Progenitor cell of endocrine pancreas (in vitro differentiated cells): ENCODE data around the gene PLCD1. TPM values are rescaled to one million over a fixed set of nuclear protein-coding genes. Genes with fewer than 3 reads are reported as not detected.
"Not testable (repeated sequence)": the region's sequence is repeated elsewhere in the genome, so short reads cannot be mapped to it uniquely, and the experiment has no call there.

ENCODE experiments used
- DNase-seq: peaks from one replicate; pipeline ENCODE4 v3.0.0; 2021; ENCODE audit warnings: low spot score; ENCODE audit not compliant: unreplicated experiment
- H3K27ac Mint-ChIP-seq: 2 replicates; pipeline ENCODE4 v1.8.0; 2021; ENCODE audit warnings: mild to moderate bottlenecking, moderate library complexity, mixed read lengths
- H3K27me3 Mint-ChIP-seq: 2 replicates; pipeline ENCODE4 v1.8.0; 2021; ENCODE audit warnings: mixed read lengths
- H3K36me3 Mint-ChIP-seq: 2 replicates; pipeline ENCODE4 v1.8.0; 2022; ENCODE audit warnings: mixed read lengths; ENCODE audit not compliant: insufficient read depth
- H3K4me1 Mint-ChIP-seq: 2 replicates; pipeline ENCODE4 v1.8.0; 2021; ENCODE audit warnings: low read depth, mixed read lengths
- H3K4me3 Mint-ChIP-seq: 2 replicates; pipeline ENCODE4 v1.8.0; 2021; ENCODE audit warnings: low read depth, mild to moderate bottlenecking, moderate library complexity, mixed read lengths
- H3K9me3 Mint-ChIP-seq: 2 replicates; pipeline ENCODE4 v1.8.0; 2021; ENCODE audit warnings: low read depth, mixed read lengths
- CTCF ChIP-seq: fragments of 200-600 bp; sonication (generic); IDR thresholded peaks from one replicate; pipeline ENCODE4 v1.5.0; 2021; ENCODE audit warnings: antibody characterized with exemption, mild to moderate bottlenecking; ENCODE audit not compliant: unreplicated experiment
- long read RNA-seq: library from polyadenylated mRNA; unstranded; transcript quantifications from one replicate; pipeline ENCODE4 v2.0.0, GENCODE V29; 2020
- total RNA-seq: library from RNA; stranded (reverse); gene quantifications from 2 replicates; pipeline ENCODE4 v1.2.1, GENCODE V29; 2021

Gene PLCD1
- total RNA-seq: 30.0 and 33.3 TPM in 2 replicates
- long read RNA-seq, transcript PLCD1-204 (15 exons, 2,963 nt): minor isoform, 18 of 85 reads
- long read RNA-seq, transcript PLCD1-201 (15 exons, 2,769 nt): major isoform, 35 of 85 reads
- long read RNA-seq, partial matches to known transcripts: 12 of 85 reads
- long read RNA-seq, other reads (novel, unspliced or antisense): 20 of 85 reads

GRCh38 chr3:38029400-38030125 lies at the start of gene PLCD1:
TSS of gene PLCD1 (minus strand) at chr3:38029642. CDS start at chr3:38029539, 103 bp downstream.
- H3K27ac Mint-ChIP-seq: peak within 1 kb of the TSS; percentile 92
- peak within 1 kb of the TSS; percentile 71 for H3K4me3 Mint-ChIP-seq
- H3K9me3 Mint-ChIP-seq: no peaks in the 10 kb centered on the region
- no peak for TF ChIP-seq CTCF
- peaks cover 40% of the 10 kb centered on the region for H3K27me3 Mint-ChIP-seq
- peak; percentile 63 for DNase-seq
- H3K4me1 Mint-ChIP-seq: peaks cover 11% of the 10 kb centered on the region
- H3K36me3 Mint-ChIP-seq: peaks cover 2% of the 10 kb centered on the region

- H3K4me1 Mint-ChIP-seq: peaks cover 12% of the 10 kb centered on the region
- not testable (repeated sequence) for H3K36me3 Mint-ChIP-seq, H3K9me3 Mint-ChIP-seq, H3K27ac Mint-ChIP-seq, DNase-seq, H3K4me3 Mint-ChIP-seq
- H3K27me3 Mint-ChIP-seq: peaks cover 14% of the 10 kb centered on the region
Observed at GRCh38 chr3:38077073-38077472, 47.6 kb upstream of the PLCD1 start.

- H3K4me1 Mint-ChIP-seq: no peaks in the 10 kb centered on the region
- peaks cover 1% of the 10 kb centered on the region for H3K36me3 Mint-ChIP-seq
- H3K9me3 Mint-ChIP-seq: peaks cover 7% of the 10 kb centered on the region
- no peak for DNase-seq
- H3K27me3 Mint-ChIP-seq: no peaks in the 10 kb centered on the region
- H3K4me3 Mint-ChIP-seq: no peak overlapping the region
- H3K27ac Mint-ChIP-seq: no peak overlapping the region
- no peak for TF ChIP-seq CTCF
Observed at GRCh38 chr3:38070013-38070412, 40.6 kb upstream of the PLCD1 start.

- no peak overlapping the region for H3K27ac Mint-ChIP-seq
- no peak for DNase-seq
- H3K9me3 Mint-ChIP-seq: peaks cover 13% of the 10 kb centered on the region
- no peak for TF ChIP-seq CTCF
- peaks cover 1% of the 10 kb centered on the region for H3K4me1 Mint-ChIP-seq
- no peak overlapping the region for H3K4me3 Mint-ChIP-seq
- peaks cover 1% of the 10 kb centered on the region for H3K36me3 Mint-ChIP-seq
- H3K27me3 Mint-ChIP-seq: no peaks in the 10 kb centered on the region
Observed at GRCh38 chr3:38067508-38068233, 38.2 kb upstream of the PLCD1 start.

- not testable (repeated sequence) for H3K4me1 Mint-ChIP-seq, H3K36me3 Mint-ChIP-seq
Observed at GRCh38 chr3:38064453-38064852, 35.0 kb upstream of the PLCD1 start.

GRCh38 chr3:38062809-38063208 lies 33.4 kb upstream of the PLCD1 start:
- Mint-ChIP-seq H3K4me3 (no peak overlapping the region), H3K27ac (no peak overlapping the region), H3K4me1 (peaks cover 1% of the 10 kb centered on the region), H3K36me3 (peaks cover 1% of the 10 kb centered on the region), H3K27me3 (no peaks in the 10 kb centered on the region), H3K9me3 (peaks cover 15% of the 10 kb centered on the region)
- no peak for TF ChIP-seq CTCF
- no peak for DNase-seq

More at GRCh38 chr3:38064453-38064852, 35.0 kb upstream of the PLCD1 start:
- H3K27me3 Mint-ChIP-seq, DNase-seq, H3K4me3 Mint-ChIP-seq, H3K27ac Mint-ChIP-seq: not testable (repeated sequence)
- peaks cover 15% of the 10 kb centered on the region for H3K9me3 Mint-ChIP-seq
